HG02571 (cell line): ENCODE data around the gene GRIN1.

Experiments used
- ATAC-seq: cut with Tn5 transposase; IDR thresholded peaks from one replicate; pipeline ENCODE4 v1.9.1; 2021; ENCODE audit warnings: mild to moderate bottlenecking, moderate library complexity; ENCODE audit not compliant: unreplicated experiment

GRIN1 gene

GRCh38 chr9:137138722-137139467 is at the start of gene GRIN1:
Gene GRIN1 (plus strand): TSS chr9:137139154. CDS start chr9:137139487, 333 bp downstream.
- no peak for ATAC-seq

DNA sequence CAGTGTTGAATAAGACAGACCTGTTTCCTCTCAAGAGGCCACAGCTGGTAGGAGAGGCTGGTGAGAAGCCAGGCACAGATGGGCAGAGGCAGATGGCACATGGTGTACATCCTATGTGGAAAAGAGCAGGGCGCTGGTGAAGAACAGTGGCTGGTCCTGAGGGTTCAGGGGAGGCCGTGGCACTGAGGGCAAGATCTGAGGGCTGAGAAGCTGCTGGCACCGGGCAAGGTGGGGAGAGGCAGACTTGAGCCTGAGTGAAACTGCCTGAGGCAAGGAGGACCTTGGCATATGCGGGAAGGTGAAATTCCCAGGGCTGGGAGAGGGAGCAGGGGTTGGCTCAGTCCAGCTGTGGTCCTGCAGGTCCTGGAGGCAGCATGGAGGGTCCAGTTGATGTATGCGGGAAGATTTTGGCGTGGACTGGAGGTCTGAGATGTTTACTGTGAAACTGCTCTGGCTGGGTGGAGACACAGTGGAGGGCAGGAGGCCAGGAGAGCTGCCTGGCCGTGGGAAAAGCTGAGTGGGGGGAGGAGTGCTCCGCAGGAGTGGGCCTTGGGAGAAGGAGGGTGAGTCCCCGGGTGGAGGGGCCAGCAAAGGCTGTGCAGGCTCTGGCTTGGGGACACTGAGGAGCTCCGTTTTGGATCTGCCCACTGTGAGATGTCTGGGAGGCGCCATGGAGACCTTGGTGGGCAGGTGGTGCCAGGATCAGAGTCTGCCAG is 49.6 kb upstream of the GRIN1 start:
- ATAC-seq = no peak

DNA sequence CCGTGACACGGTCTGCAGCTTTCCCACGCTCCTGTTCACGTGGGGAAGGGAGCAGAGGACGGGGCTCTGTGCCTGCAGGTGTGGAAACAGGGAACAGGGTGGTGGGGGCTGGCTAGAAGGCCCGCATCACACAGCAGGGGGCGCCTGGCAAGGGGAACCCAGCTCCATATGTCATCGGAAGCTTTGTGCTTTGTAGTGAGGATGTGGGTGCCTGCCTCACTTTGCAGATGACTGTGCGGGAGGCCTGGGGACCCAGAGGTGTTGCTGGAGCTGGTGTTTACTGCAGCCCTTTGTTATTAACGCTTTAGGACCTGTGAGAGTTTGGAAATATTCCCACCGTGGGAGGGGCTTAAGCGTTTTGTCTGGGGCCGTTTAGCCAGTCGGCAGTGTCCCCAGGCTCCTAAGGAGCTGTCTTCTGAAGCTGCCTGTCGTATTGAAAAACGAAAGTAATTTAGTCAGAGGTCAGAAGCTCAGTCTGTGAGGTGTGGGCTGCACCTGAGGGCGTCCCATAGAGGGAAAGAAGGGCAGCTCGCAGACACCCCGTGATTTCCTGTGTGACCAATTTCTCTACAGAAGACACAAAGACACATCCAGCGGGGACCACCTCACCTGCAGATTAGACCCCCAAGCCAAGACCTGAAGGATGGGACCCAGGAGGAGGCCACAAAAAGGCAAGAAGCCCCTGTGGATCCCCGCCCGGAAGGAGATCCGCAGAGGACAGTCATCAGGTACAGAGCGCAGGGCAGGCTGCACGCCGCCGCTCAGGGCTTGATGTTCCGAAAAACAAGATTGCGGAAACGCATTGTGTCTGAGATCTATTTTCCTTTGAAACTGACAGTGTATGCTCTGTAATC is 43.1 kb upstream of the GRIN1 start:
- peak; percentile 62 for ATAC-seq

DNA sequence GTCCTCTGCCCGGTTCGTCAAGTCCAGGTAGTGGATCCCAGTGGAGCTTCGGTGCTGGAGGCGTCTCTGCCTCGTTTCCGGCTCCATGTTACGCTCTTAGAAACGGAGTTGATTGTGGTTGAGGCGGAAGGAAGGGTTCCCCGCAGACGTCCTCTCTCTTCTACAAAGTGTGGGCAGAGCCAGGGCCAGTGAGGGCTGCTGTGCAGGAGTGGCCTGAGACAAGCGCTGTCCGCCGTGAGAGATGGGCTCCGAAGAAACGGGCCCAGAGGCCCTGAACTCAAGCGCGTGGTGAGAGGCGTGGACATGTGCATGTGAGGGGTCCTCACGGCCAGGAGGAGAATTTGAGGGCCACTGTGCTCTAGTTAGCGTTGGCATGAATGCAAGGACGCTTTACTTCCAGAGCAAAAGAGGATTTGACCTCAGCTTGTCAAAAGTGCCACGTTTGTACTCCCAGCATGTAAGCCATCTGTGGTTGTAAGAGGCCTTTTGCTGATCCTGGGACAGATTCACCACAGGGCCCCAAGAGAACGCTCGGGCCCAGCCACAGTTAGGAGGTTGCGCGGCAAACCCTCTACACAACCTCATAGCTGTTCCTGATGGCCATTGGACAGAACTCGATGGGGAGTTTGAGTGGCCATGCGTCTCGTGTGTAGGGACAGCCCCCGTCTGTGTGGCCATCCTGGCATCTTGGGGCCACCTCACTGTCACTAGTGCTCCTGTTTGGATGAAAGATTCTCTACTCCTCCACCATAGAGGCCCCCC is 42.0 kb upstream of the GRIN1 start:
- no peak for ATAC-seq

DNA sequence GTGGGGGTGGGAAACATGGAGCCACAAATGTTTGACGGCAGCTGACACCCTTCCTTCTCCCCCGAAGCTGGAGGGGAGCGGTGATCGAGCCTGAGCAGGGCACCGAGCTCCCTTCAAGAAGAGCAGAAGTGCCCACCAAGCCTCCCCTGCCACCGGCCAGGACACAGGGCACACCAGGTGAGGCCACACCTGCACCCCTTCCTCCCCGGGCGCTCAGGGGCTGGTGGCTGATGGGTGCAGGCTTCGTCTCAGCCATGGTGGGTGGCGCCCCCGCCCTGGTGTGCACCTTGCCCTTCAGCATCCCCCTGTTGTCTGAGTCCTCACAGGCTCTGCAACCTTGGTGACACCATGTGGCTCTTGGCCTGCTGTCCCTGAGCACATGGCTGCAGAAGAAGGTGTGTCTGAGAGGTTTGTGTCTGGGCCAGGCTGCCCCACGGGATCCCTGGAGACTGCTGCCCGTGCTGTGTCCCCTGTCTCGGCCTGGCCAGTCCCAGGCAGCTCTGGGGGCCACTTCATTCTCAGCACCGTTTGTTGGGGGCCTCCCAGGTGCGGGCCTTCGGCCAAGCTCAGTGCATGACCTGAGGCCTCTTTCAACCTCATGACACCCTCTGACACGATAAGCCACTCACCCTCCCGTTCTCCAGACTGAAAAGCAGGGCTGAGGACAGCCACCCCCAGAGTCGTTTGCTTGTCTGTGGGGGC is 41.0 kb upstream of the GRIN1 start:
- no peak for ATAC-seq

- ATAC-seq = no peak
Observed at GRCh38 chr9:137099231-137099630, 39.7 kb upstream of the GRIN1 start.

GRCh38 chr9:137103206-137103999 is 35.6 kb upstream of the GRIN1 start:
- ATAC-seq = no peak

- ATAC-seq = no peak
Observed at GRCh38 chr9:137105814-137106661, 32.9 kb upstream of the GRIN1 start.

- ATAC-seq = no peak
Observed at GRCh38 chr9:137106662-137107250, 32.2 kb upstream of the GRIN1 start.

GRCh38 chr9:137107312-137107921 is 31.5 kb upstream of the GRIN1 start:
- ATAC-seq = no peak

GRCh38 chr9:137107982-137108381 is 31.0 kb upstream of the GRIN1 start:
- no peak for ATAC-seq

GRCh38 chr9:137108608-137109249 is 30.2 kb upstream of the GRIN1 start:
- ATAC-seq = no peak

- ATAC-seq = no peak
Observed at GRCh38 chr9:137109250-137110146, 29.5 kb upstream of the GRIN1 start.

DNA sequence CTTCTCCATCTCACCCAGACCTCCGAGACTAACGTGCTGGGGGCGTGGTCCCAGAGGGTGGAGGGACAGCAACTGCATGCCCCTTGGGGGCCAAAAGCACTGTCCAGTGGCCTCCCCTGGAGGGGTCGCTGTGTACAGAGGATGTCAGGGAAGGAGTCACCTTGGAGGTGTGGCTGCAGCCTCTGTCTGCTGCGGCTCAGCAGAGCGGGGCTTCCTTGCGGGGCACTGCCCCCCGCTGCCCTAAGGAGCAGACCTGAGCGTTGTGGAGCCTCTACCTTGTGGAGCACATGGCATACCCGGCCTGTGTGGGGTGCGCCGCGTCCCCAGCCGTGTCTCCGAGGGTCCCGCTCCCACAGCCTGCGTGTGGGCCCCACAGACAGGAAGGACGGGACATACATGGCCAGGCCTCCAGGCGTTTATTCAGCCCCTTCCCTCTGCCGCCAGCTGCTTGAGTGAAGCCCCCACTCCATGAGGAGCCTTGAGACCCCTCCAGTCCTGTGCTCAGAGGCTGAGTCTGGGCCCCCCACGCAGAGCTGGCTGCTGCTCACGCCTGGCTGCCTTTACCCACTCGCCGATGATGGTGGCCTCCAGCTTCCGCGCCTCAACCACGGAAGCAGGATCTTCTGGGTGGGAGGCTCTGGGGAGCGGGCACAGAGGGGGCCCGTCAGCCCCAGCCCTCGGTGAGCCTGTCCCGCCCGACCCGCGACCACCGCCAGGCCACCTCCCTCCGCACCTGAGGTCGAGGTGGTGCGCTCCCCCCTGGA is 28.6 kb upstream of the GRIN1 start:
- no peak for ATAC-seq
